ENCODE data around the gene CXXC5.
A peak's percentile ranks its signal among the peaks of the same experiment; 100 is the strongest.

- TF ChIP-seq, protein P1, sequence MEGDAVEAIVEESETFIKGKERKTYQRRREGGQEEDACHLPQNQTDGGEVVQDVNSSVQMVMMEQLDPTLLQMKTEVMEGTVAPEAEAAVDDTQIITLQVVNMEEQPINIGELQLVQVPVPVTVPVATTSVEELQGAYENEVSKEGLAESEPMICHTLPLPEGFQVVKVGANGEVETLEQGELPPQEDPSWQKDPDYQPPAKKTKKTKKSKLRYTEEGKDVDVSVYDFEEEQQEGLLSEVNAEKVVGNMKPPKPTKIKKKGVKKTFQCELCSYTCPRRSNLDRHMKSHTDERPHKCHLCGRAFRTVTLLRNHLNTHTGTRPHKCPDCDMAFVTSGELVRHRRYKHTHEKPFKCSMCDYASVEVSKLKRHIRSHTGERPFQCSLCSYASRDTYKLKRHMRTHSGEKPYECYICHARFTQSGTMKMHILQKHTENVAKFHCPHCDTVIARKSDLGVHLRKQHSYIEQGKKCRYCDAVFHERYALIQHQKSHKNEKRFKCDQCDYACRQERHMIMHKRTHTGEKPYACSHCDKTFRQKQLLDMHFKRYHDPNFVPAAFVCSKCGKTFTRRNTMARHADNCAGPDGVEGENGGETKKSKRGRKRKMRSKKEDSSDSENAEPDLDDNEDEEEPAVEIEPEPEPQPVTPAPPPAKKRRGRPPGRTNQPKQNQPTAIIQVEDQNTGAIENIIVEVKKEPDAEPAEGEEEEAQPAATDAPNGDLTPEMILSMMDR (IDR thresholded peaks at IDR 0.05): no peak
- TF ChIP-seq POLR2A (IDR thresholded peaks at IDR 0.05): peak; percentile 67
These were observed 9.9 kb upstream of the CXXC5 start for GRCh38 chr5:139638090-139638735.

All from right lobe of liver (tissue), 4 donors.